Adrenal gland (tissue), 12 donors: Measurements from ENCODE around the gene DAZAP2. TPM values are rescaled to one million over a fixed set of nuclear protein-coding genes. Genes with fewer than 3 reads are reported as not detected.

Experiments used
- DNase-seq, 7 donors: peaks; one replicate each; pipeline ENCODE4 v3.0.0-alpha.2; 2019 to 2020
- H3K27ac ChIP-seq, 5 donors: fragments of 200-600 bp; sonication (generic) in 4 of 5; 1 replicate in 3 of 5; 2 replicates in 2 of 5; pipeline versions ENCODE4 v1.5.1 to v1.8.0; 2016 to 2020; ENCODE audit warnings: mild to moderate bottlenecking in 1 of 5
- H3K27me3 ChIP-seq: fragments of 200-600 bp; 2 replicates; pipeline ENCODE4 v1.8.0; 2021
- H3K36me3 ChIP-seq, 2 donors: fragments of 200-600 bp; replicated peaks in 1 of 2; 1 replicate in 1 of 2; 2 replicates in 1 of 2; pipeline versions ENCODE4 v1.5.1 to v1.8.0; 2018 to 2022
- H3K4me1 ChIP-seq, 2 donors: fragments of 200-600 bp; replicated peaks in 1 of 2; 1 replicate in 1 of 2; 2 replicates in 1 of 2; pipeline versions ENCODE4 v1.5.1 to v1.8.0; 2018 to 2021
- H3K4me3 ChIP-seq, 4 donors: fragments of 200-600 bp; sonication (generic) in 3 of 4; one replicate each; pipeline ENCODE4 v1.5.1; 2016 to 2018
- H3K9me3 ChIP-seq, 3 donors: fragments of 200-600 bp; sonication (generic) in 1 of 3; replicated peaks in 1 of 3; 1 replicate in 2 of 3; 2 replicates in 1 of 3; pipeline versions ENCODE4 v1.5.1 to v1.8.0; 2016 to 2021
- POLR2A ChIP-seq, 2 donors: fragments of 450-650 bp; IDR thresholded peaks; one replicate each; pipeline ENCODE4 v1.6.1; 2017; ENCODE audit warnings: antibody characterized with exemption in 2 of 2, mild to moderate bottlenecking in 2 of 2, moderate library complexity in 1 of 2
- WGBS, 4 donors: extraction: QIAGEN DNeasy Blood & Tissue Kit in 2 of 4; methylation state at CpG; one replicate each; pipeline versions ENCODE4 v1.1.5 to v1.1.7; 2013 to 2017; 5-methylcytosine and 5-hydroxymethylcytosine counted together
- intact Hi-C, 2 donors: fragments of 100-400 bp; cut with DNase I; formaldehyde crosslinking; loops; one replicate each; pipeline versions ENCODE4 v1.14.1 to v1.15.0; 2022 to 2023
- polyA plus RNA-seq, 3 donors: library from polyadenylated mRNA; stranded (reverse); fragments of 200-250 nt in 2 of 3; fragments of 350-450 nt in 1 of 3; fragmentation: Illumina TruSeq in 1 of 3; extraction: RNeasy Lipid Tissue Mini Kit (QIAGEN cat#74804) in 1 of 3; gene quantifications; one replicate each; pipeline ENCODE4 v1.2.3, GENCODE V29; 2013 to 2014
- total RNA-seq, 9 donors: library from RNA; depleted of rRNA in 4 of 9; stranded (reverse); fragments of >200 nt in 4 of 9; fragments of 120-200 nt in 1 of 9; fragmentation: NEBNext Ultra II Directional in 1 of 9; extraction: Animal tissue kit (Norgen Biotek cat#: 25700) in 1 of 9; gene quantifications; one replicate each; pipeline versions ENCODE4 v1.1.0 to v1.2.4, GENCODE V29; 2013 to 2023
- TF ChIP-seq, protein P1 (sequence below), 6 experiments: fragments of 450-650 bp in 4 of 6; fragments of 200-600 bp in 2 of 6; sonication (generic) in 1 of 6; IDR thresholded peaks; 1 replicate in 5 of 6; 2 replicates in 1 of 6; pipeline versions ENCODE4 v1.5.1 to v1.8.0; 2016 to 2021; ENCODE audit warnings: antibody characterized with exemption in 6 of 6, mild to moderate bottlenecking in 2 of 6, moderate library complexity in 1 of 6
- donor health status: healthy with polysubstance abuse.
- donor health status: Bipolar disorder and iron deficiency.
- donor health status: DM: yes; HTN: yes; CAD: no.
- donor health status: DM: no; HTN: no; CAD: no.
- donor health status: DM: no; HTN: no; CAD: no.
- donor health status: DM: yes; HTN: yes; CAD: no.

The DAZAP2 gene
- total and polyA plus RNA-seq, 12 donors, result 85.8 to 454 (median 210) TPM

- no peaks in the 10 kb centered on the region for H3K27me3 ChIP-seq
- H3K9me3 ChIP-seq, result no peaks in the 10 kb centered on the region
- no peak overlapping the region for H3K27ac ChIP-seq
- WGBS, 4 donors, result 44 to 60% (median 53%) methylated on average over 5 of the region's 5 CpGs
- H3K36me3 ChIP-seq, result no peaks in the 10 kb centered on the region
- H3K4me1 ChIP-seq, result peaks cover 0 to 5% of the 10 kb centered on the region in 2 donors
- TF ChIP-seq, protein P1, sequence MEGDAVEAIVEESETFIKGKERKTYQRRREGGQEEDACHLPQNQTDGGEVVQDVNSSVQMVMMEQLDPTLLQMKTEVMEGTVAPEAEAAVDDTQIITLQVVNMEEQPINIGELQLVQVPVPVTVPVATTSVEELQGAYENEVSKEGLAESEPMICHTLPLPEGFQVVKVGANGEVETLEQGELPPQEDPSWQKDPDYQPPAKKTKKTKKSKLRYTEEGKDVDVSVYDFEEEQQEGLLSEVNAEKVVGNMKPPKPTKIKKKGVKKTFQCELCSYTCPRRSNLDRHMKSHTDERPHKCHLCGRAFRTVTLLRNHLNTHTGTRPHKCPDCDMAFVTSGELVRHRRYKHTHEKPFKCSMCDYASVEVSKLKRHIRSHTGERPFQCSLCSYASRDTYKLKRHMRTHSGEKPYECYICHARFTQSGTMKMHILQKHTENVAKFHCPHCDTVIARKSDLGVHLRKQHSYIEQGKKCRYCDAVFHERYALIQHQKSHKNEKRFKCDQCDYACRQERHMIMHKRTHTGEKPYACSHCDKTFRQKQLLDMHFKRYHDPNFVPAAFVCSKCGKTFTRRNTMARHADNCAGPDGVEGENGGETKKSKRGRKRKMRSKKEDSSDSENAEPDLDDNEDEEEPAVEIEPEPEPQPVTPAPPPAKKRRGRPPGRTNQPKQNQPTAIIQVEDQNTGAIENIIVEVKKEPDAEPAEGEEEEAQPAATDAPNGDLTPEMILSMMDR (IDR thresholded peaks at IDR 0.05), result no peak
- TF ChIP-seq POLR2A (IDR thresholded peaks at IDR 0.05), result no peak
- no peak overlapping the region for H3K4me3 ChIP-seq
- DNase-seq, result no peak
- intact Hi-C loops, result loop anchor here in 1 of 2 donors (10.0 kb wide), 1 partner anchor 180 kb away; no protein-coding TSS in a partner anchor
These were observed 4.1 kb upstream of the DAZAP2 start for GRCh38 chr12:51234530-51234929.

GRCh38 chr12:51238037-51238509, 553 bp upstream of the DAZAP2 start:
- Histone ChIP-seq H3K36me3 (peaks cover 0 to 29% of the 10 kb centered on the region in 2 donors), H3K9me3 (no peaks in the 10 kb centered on the region), H3K27me3 (no peaks in the 10 kb centered on the region), H3K27ac (peak overlapping the region in 3 of 5 donors; percentile 98 to 100 (median 100)), H3K4me3 (peak overlapping the region in 3 of 4 donors; percentile 72 to 96 (median 73)), H3K4me1 (peaks cover 8 to 27% of the 10 kb centered on the region in 2 donors)
- no peak for DNase-seq
- WGBS, 4 donors, result 8 to 11% (median 10%) methylated on average over 10 of the region's 10 CpGs
- intact Hi-C loops, result loop anchor here in 1 of 2 donors (10.0 kb wide), 1 partner anchor 183 kb away; no protein-coding TSS in a partner anchor
- TF ChIP-seq POLR2A (IDR thresholded peaks at IDR 0.05), result no peak
- TF ChIP-seq, protein P1 (IDR thresholded peaks at IDR 0.05), result no peak

DNA sequence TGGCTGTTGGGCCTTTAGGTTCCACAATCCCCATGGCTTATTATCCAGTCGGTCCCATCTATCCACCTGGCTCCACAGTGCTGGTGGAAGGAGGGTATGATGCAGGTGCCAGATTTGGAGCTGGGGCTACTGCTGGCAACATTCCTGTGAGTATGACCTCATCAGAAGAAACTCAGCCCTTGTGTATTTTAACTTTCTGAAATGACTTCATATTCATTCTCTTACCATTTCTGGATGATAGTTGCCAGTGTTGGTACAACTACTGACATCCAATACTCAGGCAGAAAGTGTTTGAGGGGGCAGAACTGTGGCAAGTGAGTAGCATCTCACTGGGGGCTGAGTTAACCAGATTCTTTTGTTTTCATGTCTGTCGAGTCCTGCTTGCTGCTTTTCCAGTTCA, 2.3 kb downstream of the DAZAP2 start:
- TF ChIP-seq, protein P1 (IDR thresholded peaks at IDR 0.05), result no peak
- TF ChIP-seq POLR2A (IDR thresholded peaks at IDR 0.05), result peak in 1 of 2 donors; percentile 11
- WGBS, 4 donors, result 65 to 88% (median 78%) methylated on average over 2 of the region's 2 CpGs
- intact Hi-C loops, result no loop called here
- H3K36me3 ChIP-seq, result peaks cover 0 to 43% of the 10 kb centered on the region in 2 donors
- H3K9me3 ChIP-seq, result no peaks in the 10 kb centered on the region
- no peak overlapping the region for H3K4me3 ChIP-seq
- H3K4me1 ChIP-seq, result peaks cover 8 to 30% of the 10 kb centered on the region in 2 donors
- peak overlapping the region in 2 of 5 donors; percentile 59 to 100 for H3K27ac ChIP-seq
- DNase-seq, result no peak
- no peaks in the 10 kb centered on the region for H3K27me3 ChIP-seq

DNA sequence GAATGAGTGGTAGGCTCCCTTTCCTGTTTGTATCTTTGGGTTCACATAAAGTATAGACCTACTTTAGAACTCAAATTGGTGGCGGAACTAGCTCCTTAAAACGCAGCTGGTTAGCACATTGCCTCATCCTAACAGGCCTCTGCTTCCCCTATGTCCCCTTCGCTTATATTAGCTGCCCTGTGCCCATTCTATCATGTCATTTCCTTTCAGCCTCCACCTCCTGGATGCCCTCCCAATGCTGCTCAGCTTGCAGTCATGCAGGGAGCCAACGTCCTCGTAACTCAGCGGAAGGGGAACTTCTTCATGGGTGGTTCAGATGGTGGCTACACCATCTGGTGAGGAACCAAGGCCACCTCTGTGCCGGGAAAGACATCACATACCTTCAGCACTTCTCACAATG, 3.5 kb downstream of the DAZAP2 start:
- Histone ChIP-seq H3K36me3 (peaks cover 0 to 43% of the 10 kb centered on the region in 2 donors), H3K27me3 (no peaks in the 10 kb centered on the region), H3K4me1 (peaks cover 8 to 38% of the 10 kb centered on the region in 2 donors), H3K9me3 (no peaks in the 10 kb centered on the region), H3K4me3 (no peak overlapping the region), H3K27ac (peak overlapping the region in 2 of 5 donors; percentile 70 to 100)
- WGBS, 4 donors, result 61 to 75% (median 70%) methylated on average over 7 of the region's 7 CpGs
- TF ChIP-seq, protein P1 (IDR thresholded peaks at IDR 0.05), result no peak
- TF ChIP-seq POLR2A (IDR thresholded peaks at IDR 0.05), result no peak
- intact Hi-C loops, result no loop called here
- DNase-seq, result peak in 6 of 7 donors; percentile 31 to 72 (median 54)
